ENCODE results near the gene LPP.

Gene LPP

GRCh38 chr3:188764609-188765008 lies 610.7 kb downstream of the LPP start:
- no peak for TF ChIP-seq CTCF (IDR thresholded peaks at IDR 0.05; ENCODE audit: low read depth, low read length, missing control alignments)
- Histone ChIP-seq H3K36me3 (replicated peaks) (no peaks in the 10 kb centered on the region), H3K27ac (no peak overlapping the region), H3K27me3 (replicated peaks) (no peaks in the 10 kb centered on the region), H3K4me3 (ENCODE audit: low read depth, low read length) (no peak overlapping the region)
- no peak for DNase-seq
- in situ Hi-C loops (cut with HindIII; ENCODE audit: low pct_ligation_motif_present, low sequenced_read_pairs): no loop called here

- Histone ChIP-seq H3K27ac (no peak overlapping the region), H3K4me3 (ENCODE audit: low read depth, low read length) (no peak overlapping the region), H3K27me3 (replicated peaks) (no peaks in the 10 kb centered on the region), H3K36me3 (replicated peaks) (no peaks in the 10 kb centered on the region)
- no peak for TF ChIP-seq CTCF (IDR thresholded peaks at IDR 0.05; ENCODE audit: low read depth, low read length, missing control alignments)
- in situ Hi-C loops (cut with HindIII; ENCODE audit: low pct_ligation_motif_present, low sequenced_read_pairs): no loop called here
- DNase-seq: no peak
Measured at GRCh38 chr3:188769831-188770230, 615.9 kb downstream of the LPP start.

- in situ Hi-C loops (cut with HindIII; ENCODE audit: low pct_ligation_motif_present, low sequenced_read_pairs): no loop called here
- no peak overlapping the region for H3K27ac ChIP-seq
- TF ChIP-seq CTCF (IDR thresholded peaks at IDR 0.05; ENCODE audit: low read depth, low read length, missing control alignments): no peak
Measured at GRCh38 chr3:188772886-188773285, 618.9 kb downstream of the LPP start.

GRCh38 chr3:188775412-188775811 lies 621.5 kb downstream of the LPP start:
- H3K4me3 ChIP-seq (ENCODE audit: low read depth, low read length): no peak overlapping the region
- H3K36me3 ChIP-seq (replicated peaks): no peaks in the 10 kb centered on the region
- no peak for DNase-seq
- H3K27ac ChIP-seq: no peak overlapping the region
- no peak for TF ChIP-seq CTCF (IDR thresholded peaks at IDR 0.05; ENCODE audit: low read depth, low read length, missing control alignments)
- no peaks in the 10 kb centered on the region for H3K27me3 ChIP-seq (replicated peaks)
- in situ Hi-C loops (cut with HindIII; ENCODE audit: low pct_ligation_motif_present, low sequenced_read_pairs): no loop called here

More at GRCh38 chr3:188772886-188773285, 618.9 kb downstream of the LPP start:
- Histone ChIP-seq H3K27me3 (replicated peaks) (no peaks in the 10 kb centered on the region), H3K4me3 (ENCODE audit: low read depth, low read length) (no peak overlapping the region), H3K36me3 (replicated peaks) (no peaks in the 10 kb centered on the region)
- DNase-seq: peak; percentile 73

- DNase-seq: peak; percentile 64
- Histone ChIP-seq H3K4me3 (ENCODE audit: low read depth, low read length) (no peak overlapping the region), H3K36me3 (replicated peaks) (no peaks in the 10 kb centered on the region), H3K27ac (no peak overlapping the region), H3K27me3 (replicated peaks) (no peaks in the 10 kb centered on the region)
- TF ChIP-seq CTCF (IDR thresholded peaks at IDR 0.05; ENCODE audit: low read depth, low read length, missing control alignments): no peak
- in situ Hi-C loops (cut with HindIII; ENCODE audit: low pct_ligation_motif_present, low sequenced_read_pairs): no loop called here
Measured at GRCh38 chr3:188776447-188776846, 622.5 kb downstream of the LPP start.

- Histone ChIP-seq H3K36me3 (replicated peaks) (no peaks in the 10 kb centered on the region), H3K27ac (no peak overlapping the region), H3K4me3 (ENCODE audit: low read depth, low read length) (no peak overlapping the region), H3K27me3 (replicated peaks) (no peaks in the 10 kb centered on the region)
- no peak for DNase-seq
- no peak for TF ChIP-seq CTCF (IDR thresholded peaks at IDR 0.05; ENCODE audit: low read depth, low read length, missing control alignments)
- in situ Hi-C loops (cut with HindIII; ENCODE audit: low pct_ligation_motif_present, low sequenced_read_pairs): no loop called here
Measured at GRCh38 chr3:188778091-188778852, 624.3 kb downstream of the LPP start.
